Measurements from ENCODE around the gene CSPG4.
"Not testable (repeated sequence)": the region's sequence is repeated elsewhere in the genome, so short reads cannot be mapped to it uniquely, and the experiment has no call there.

Gene CSPG4

DNA sequence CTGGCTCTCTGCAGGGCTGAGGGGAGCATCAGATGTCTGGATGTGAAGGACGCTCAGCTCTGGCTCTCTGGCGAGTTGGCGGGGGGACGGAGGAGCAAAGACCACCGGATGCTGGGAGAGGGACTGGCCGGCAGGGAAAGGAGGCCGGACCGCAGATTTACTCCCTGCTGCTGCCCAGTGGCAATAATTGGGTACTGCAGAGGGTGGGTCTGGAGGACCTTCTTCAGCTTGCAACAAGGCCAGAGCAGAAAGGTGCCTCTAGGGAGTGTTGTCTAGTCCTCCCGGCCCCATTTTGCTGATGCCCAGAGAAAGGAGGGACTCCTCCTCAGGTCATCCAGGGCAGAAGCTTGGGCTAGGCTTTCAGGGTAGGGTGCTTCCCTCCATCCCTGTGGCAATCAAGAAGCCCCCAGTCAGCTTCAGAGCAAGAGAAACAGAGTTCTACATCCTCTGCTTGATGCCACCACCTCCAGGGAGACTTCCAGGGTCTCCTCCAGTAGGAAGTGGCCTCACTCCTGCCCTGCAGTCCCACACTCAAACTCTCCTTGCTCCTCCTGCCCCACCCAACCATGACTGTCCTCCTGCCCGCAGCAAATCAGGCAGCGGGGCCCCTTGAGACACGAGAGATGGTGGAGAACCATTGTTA lies 20.3 kb upstream of the CSPG4 start:
- Mint-ChIP-seq H3K9me3 (no peaks in the 10 kb centered on the region), H3K4me3 (no peak overlapping the region), H3K36me3 (ENCODE audit: low read depth) (no peaks in the 10 kb centered on the region), H3K27me3 (ENCODE audit: low read depth) (peaks cover 29% of the 10 kb centered on the region), H3K4me1 (ENCODE audit: low read depth) (peaks cover 10% of the 10 kb centered on the region), H3K27ac (no peak overlapping the region)

GRCh38 chr15:75732177-75732808 lies 19.6 kb upstream of the CSPG4 start:
- H3K36me3 Mint-ChIP-seq (ENCODE audit: low read depth), result no peaks in the 10 kb centered on the region
- H3K4me3 Mint-ChIP-seq, result no peak overlapping the region

GRCh38 chr15:75731248-75732151 lies 18.9 kb upstream of the CSPG4 start:
- Mint-ChIP-seq H3K4me3 (no peak overlapping the region), H3K36me3 (ENCODE audit: low read depth) (no peaks in the 10 kb centered on the region), H3K9me3 (no peaks in the 10 kb centered on the region), H3K27me3 (ENCODE audit: low read depth) (peaks cover 21% of the 10 kb centered on the region), H3K4me1 (ENCODE audit: low read depth) (peaks cover 8% of the 10 kb centered on the region), H3K27ac (no peak overlapping the region)

More at GRCh38 chr15:75732177-75732808, 19.6 kb upstream of the CSPG4 start:
- Mint-ChIP-seq H3K9me3 (no peaks in the 10 kb centered on the region), H3K27ac (no peak overlapping the region), H3K4me1 (ENCODE audit: low read depth) (peaks cover 8% of the 10 kb centered on the region), H3K27me3 (ENCODE audit: low read depth) (peaks cover 29% of the 10 kb centered on the region)

DNA sequence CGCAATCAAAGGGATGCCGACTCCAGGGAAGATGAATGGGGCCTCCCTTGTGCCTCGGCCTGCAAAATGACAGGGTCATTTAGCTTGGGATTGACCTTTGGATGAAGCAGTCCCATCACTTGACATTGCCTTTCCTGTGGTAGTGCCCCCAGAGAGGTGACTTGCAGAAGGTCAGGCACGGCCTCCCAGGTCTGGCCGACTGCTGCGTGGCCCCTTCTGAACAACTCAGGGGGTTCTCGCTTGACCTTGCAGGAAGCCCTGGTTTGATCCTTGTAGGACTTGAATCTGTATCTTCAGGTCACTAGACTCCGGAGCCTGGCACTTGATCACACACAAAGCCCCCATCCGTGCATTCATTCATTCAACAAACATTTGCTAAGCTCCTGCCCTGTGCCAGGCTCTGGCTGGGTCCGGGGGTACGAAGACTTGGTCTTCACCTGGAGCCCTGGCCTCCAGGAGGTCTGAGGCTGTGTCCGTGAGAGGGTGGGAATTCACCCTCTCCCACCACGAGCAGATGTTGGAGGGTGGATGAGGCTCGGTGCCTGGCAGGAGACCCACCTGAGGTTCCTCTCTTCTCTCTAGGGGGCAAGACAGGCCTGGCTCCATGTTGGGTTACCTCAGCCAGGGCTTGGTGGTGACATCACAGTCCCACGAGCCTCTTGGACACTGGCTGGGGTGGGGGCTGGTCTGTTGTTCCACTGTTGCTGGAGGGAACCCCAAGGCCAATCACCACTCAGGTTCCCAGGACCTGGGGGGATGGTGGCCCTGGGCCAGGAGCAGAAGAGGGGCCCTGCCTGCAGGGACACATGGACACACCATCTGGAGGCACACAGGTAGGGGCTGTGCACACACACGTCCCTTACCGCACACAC lies 18.0 kb upstream of the CSPG4 start:
- H3K36me3 Mint-ChIP-seq (ENCODE audit: low read depth); H3K27ac Mint-ChIP-seq; H3K4me3 Mint-ChIP-seq; H3K4me1 Mint-ChIP-seq (ENCODE audit: low read depth); H3K9me3 Mint-ChIP-seq: not testable (repeated sequence)
- H3K27me3 Mint-ChIP-seq (ENCODE audit: low read depth), result peaks cover 21% of the 10 kb centered on the region

- no peaks in the 10 kb centered on the region for H3K36me3 Mint-ChIP-seq (ENCODE audit: low read depth)
- peaks cover 21% of the 10 kb centered on the region for H3K27me3 Mint-ChIP-seq (ENCODE audit: low read depth)
- H3K4me1 Mint-ChIP-seq (ENCODE audit: low read depth), result peaks cover 8% of the 10 kb centered on the region
- no peak overlapping the region for H3K4me3 Mint-ChIP-seq
- no peaks in the 10 kb centered on the region for H3K9me3 Mint-ChIP-seq
- no peak overlapping the region for H3K27ac Mint-ChIP-seq
These were observed 16.9 kb upstream of the CSPG4 start for GRCh38 chr15:75729326-75730069.

- no peaks in the 10 kb centered on the region for H3K9me3 Mint-ChIP-seq
- H3K27me3 Mint-ChIP-seq (ENCODE audit: low read depth), result peaks cover 21% of the 10 kb centered on the region
- peaks cover 8% of the 10 kb centered on the region for H3K4me1 Mint-ChIP-seq (ENCODE audit: low read depth)
- no peak overlapping the region for H3K4me3 Mint-ChIP-seq
- H3K36me3 Mint-ChIP-seq (ENCODE audit: low read depth), result no peaks in the 10 kb centered on the region
- H3K27ac Mint-ChIP-seq, result no peak overlapping the region
These were observed 15.4 kb upstream of the CSPG4 start for GRCh38 chr15:75727851-75728715.

DNA sequence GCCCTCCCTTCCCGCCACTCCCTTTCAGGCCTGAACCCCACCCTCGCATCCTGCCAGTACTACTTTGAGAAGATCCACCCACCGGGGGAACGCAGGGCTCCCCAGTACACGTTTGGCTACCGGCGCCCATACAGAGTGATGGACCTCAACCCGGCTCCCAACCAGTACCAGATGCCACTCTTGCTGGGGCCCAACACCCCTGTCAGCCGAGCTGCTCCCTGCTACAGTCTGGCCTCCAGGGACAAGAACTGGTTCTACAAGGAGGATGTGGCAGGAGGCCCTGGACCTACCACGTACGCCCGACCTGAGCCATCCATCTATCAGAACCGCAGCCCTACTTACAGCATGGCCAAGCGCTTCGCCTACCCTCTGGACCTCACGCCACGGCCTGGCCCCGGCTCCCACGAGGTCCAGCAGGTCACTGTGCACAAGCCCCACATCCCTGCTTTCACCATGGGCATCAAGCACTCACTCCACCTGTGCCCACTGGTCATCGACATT lies 14.4 kb upstream of the CSPG4 start:
- Mint-ChIP-seq H3K4me3 (no peak overlapping the region), H3K36me3 (ENCODE audit: low read depth) (no peaks in the 10 kb centered on the region), H3K4me1 (ENCODE audit: low read depth) (peaks cover 4% of the 10 kb centered on the region), H3K27ac (no peak overlapping the region), H3K27me3 (ENCODE audit: low read depth) (peaks cover 13% of the 10 kb centered on the region), H3K9me3 (no peaks in the 10 kb centered on the region)

DNA sequence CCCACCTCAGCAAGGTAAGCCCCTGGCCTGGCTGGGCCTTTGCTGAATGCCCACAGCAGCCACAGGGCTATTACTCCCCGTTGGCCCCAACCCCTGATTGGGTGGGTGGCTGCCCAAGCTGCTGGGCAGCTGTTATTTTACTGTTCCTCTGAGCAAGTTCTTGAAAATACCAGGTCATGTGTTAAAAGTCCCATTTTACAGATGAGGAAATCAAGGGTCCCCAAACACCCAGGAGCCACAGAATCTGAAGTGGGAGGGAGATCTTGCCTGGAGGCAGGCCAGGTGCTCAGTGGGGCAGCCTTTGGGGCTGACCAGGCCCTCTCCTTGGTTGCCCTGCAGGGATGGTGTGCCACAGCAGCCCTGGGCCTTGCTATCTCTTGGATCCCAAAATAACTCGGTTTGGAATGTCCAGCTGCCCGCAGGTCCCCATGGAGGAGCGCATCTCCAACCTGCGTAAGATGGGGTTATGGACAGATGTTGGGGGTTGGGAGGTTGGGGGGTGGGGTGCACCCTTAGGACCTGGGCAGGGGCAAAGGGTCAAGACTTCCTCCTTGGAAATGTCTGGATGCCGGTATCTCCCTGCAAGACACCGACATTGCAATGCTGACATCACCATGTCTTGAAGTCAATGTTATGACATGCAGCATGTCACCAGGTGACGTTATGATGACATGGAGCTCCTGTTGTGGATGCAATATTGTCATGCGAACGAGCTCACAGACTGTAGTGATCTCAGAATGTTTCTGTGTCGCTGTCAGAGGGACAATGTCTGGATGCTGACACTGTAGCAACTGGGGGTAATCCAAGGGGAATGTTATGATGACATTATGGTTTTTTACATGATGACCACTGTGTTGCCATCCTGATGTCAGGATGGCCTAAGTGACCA lies 13.3 kb upstream of the CSPG4 start:
- Mint-ChIP-seq H3K27me3 (ENCODE audit: low read depth) (peaks cover 8% of the 10 kb centered on the region), H3K4me1 (ENCODE audit: low read depth) (peaks cover 2% of the 10 kb centered on the region), H3K36me3 (ENCODE audit: low read depth) (no peaks in the 10 kb centered on the region), H3K27ac (no peak overlapping the region), H3K9me3 (no peaks in the 10 kb centered on the region), H3K4me3 (no peak overlapping the region)

DNA sequence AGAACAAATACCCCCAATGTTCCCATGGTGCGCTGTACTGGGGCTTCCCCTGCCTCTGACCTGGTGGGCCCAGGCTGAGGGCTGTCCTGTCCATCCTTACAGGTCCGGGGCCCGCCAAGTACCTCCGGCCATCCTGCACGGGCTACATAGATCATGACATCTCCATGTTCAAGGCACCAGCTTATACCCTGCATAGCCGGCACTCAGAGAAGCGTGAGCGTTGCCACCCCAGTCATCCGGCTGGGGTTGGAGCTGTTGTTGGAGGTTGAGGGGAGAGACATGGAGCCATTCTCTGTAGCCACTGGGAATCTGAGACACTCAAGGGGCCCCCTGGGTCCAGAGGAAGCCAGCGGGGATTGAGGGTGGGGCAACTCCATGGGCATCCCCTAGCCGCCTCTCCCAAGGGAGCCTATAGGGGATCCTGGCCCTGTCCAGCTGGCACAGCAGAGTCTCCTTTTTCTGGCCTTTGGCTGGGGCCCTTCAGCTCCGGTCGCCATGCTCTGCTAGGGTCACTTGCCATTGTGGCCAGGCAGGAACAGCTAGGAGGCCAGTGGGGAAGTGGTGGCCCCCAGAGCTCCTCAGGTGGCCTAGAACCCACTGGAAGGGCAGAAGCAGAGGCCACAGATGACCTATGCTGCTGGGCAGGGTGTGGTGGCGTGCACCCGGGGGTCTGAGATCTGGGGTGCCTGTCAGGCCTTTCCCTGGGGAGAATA lies 12.5 kb upstream of the CSPG4 start:
- Mint-ChIP-seq H3K9me3 (no peaks in the 10 kb centered on the region), H3K4me1 (ENCODE audit: low read depth) (peaks cover 4% of the 10 kb centered on the region), H3K27ac (no peak overlapping the region), H3K36me3 (ENCODE audit: low read depth) (no peaks in the 10 kb centered on the region), H3K27me3 (ENCODE audit: low read depth) (peaks cover 8% of the 10 kb centered on the region), H3K4me3 (no peak overlapping the region)

GRCh38 chr15:75723847-75724660 lies 11.4 kb upstream of the CSPG4 start:
- no peak overlapping the region for H3K27ac Mint-ChIP-seq
- no peaks in the 10 kb centered on the region for H3K9me3 Mint-ChIP-seq
- no peak overlapping the region for H3K4me3 Mint-ChIP-seq
- H3K4me1 Mint-ChIP-seq (ENCODE audit: low read depth), result peaks cover 4% of the 10 kb centered on the region
- no peaks in the 10 kb centered on the region for H3K36me3 Mint-ChIP-seq (ENCODE audit: low read depth)
- H3K27me3 Mint-ChIP-seq (ENCODE audit: low read depth), result peaks cover 5% of the 10 kb centered on the region

- Mint-ChIP-seq H3K27me3 (ENCODE audit: low read depth) (peaks cover 5% of the 10 kb centered on the region), H3K36me3 (ENCODE audit: low read depth) (no peaks in the 10 kb centered on the region), H3K27ac (no peak overlapping the region), H3K4me1 (ENCODE audit: low read depth) (peaks cover 4% of the 10 kb centered on the region), H3K9me3 (no peaks in the 10 kb centered on the region), H3K4me3 (no peak overlapping the region)
These were observed 10.7 kb upstream of the CSPG4 start for GRCh38 chr15:75723171-75723846.

Data from T-helper 1 cell treated with Interleukin-12 subunit alpha and Interleukin-12 subunit beta and Interleukin-4 antibody, amounts not matched to agents 30 μg/mL and 1 μg/mL, for 36 hours (primary cell).